Endothelial cell of umbilical vein (primary cell): Measurements from ENCODE around the gene FAM236C.
"Not testable (repeated sequence)": the region's sequence is repeated elsewhere in the genome, so short reads cannot be mapped to it uniquely, and the experiment has no call there.

Experiments used
- CTCF ChIP-seq, 2 donors: IDR thresholded peaks; 1 replicate in 1 of 2; 2 replicates in 1 of 2; pipeline ENCODE4 v1.5.1; 2011; ENCODE audit warnings: low read length in 2 of 2, mild to moderate bottlenecking in 2 of 2, moderate library complexity in 2 of 2, control low read depth in 1 of 2, inconsistent platforms in 1 of 2, low read depth in 1 of 2; ENCODE audit not compliant: insufficient read depth in 1 of 2; ENCODE audit errors: extremely low read depth in 1 of 2
- EZH2 ChIP-seq: IDR thresholded peaks from 2 replicates; pipeline ENCODE4 v1.6.1; 2012; ENCODE audit warnings: borderline replicate concordance, low read depth, mild to moderate bottlenecking, moderate library complexity, low read length, inconsistent platforms; ENCODE audit not compliant: severe bottlenecking
- FOS ChIP-seq: IDR thresholded peaks from 2 replicates; pipeline ENCODE4 v1.6.1; 2011; ENCODE audit warnings: mild to moderate bottlenecking, low read length, moderate library complexity, borderline replicate concordance; ENCODE audit not compliant: insufficient read depth
- GATA2 ChIP-seq: IDR thresholded peaks from 2 replicates; pipeline ENCODE4 v1.7.0; 2011; ENCODE audit warnings: low read depth, mild to moderate bottlenecking, moderate library complexity, mixed read lengths, low read length; ENCODE audit not compliant: insufficient read length, insufficient read depth
- JUN ChIP-seq: IDR thresholded peaks from 2 replicates; pipeline ENCODE4 v1.6.1; 2011; ENCODE audit warnings: borderline replicate concordance, low read depth; ENCODE audit not compliant: insufficient read length, insufficient read depth
- MAX ChIP-seq: IDR thresholded peaks from 2 replicates; pipeline ENCODE4 v1.6.1; 2011; ENCODE audit not compliant: insufficient read depth, insufficient read length
- POLR2A ChIP-seq: IDR thresholded peaks from 2 replicates; pipeline ENCODE4 v1.6.1; 2012; ENCODE audit warnings: low read depth, mild to moderate bottlenecking, control low read depth, low read length
- POLR2AphosphoS5 ChIP-seq: IDR thresholded peaks from 2 replicates; pipeline ENCODE4 v1.6.1; 2012; ENCODE audit warnings: low read depth, mild to moderate bottlenecking, control low read depth, low read length, moderate library complexity; ENCODE audit not compliant: insufficient read depth

- not testable (repeated sequence) for TF ChIP-seq POLR2AphosphoS5; EZH2; CTCF (IDR thresholded peaks at IDR 0.05; ENCODE audit: extremely low read depth in 1 of 2, insufficient read depth in 1 of 2, low read depth in 1 of 2, low read length in 2 of 2); POLR2A; FOS; JUN; GATA2; MAX
Measured at GRCh38 chrX:72882898-72883297, 29.5 kb upstream of the FAM236C start.
